GM23338 (cell line): ENCODE measurements around the gene ANKRD6. TPM values are rescaled to one million over a fixed set of nuclear protein-coding genes. Genes with fewer than 3 reads are reported as not detected.

Experiments
- ATAC-seq: fragments of 200-7000 bp; cut with Tn5 transposase; 3 replicates; pipeline ENCODE4 v1.9.1; 2020
- DNase-seq: peaks from one replicate; pipeline ENCODE4 v3.0.0-alpha.2; 2015; ENCODE audit warnings: low spot score
- H2AFZ ChIP-seq: fragments of 200-600 bp; sonication (generic); 2 replicates; pipeline ENCODE4 v1.8.0; 2016; ENCODE audit warnings: antibody characterized with exemption, mild to moderate bottlenecking, moderate library complexity
- H3F3A ChIP-seq: fragments of 200-600 bp; sonication (generic); replicated peaks from 2 replicates; pipeline ENCODE4 v1.8.0; 2017; ENCODE audit warnings: antibody characterized with exemption, mixed run types, low read depth
- H3K27ac ChIP-seq: fragments of 200-600 bp; sonication (generic); 2 replicates; pipeline ENCODE4 v1.6.1; 2016; ENCODE audit warnings: low read depth
- H3K27me3 ChIP-seq: fragments of 200-600 bp; sonication (generic); 2 replicates; pipeline ENCODE4 v1.8.0; 2016; ENCODE audit warnings: mild to moderate bottlenecking, mixed run types, moderate library complexity; ENCODE audit not compliant: insufficient read depth
- H3K36me3 ChIP-seq: fragments of 200-600 bp; sonication (generic); 2 replicates; pipeline ENCODE4 v1.8.0; 2016; ENCODE audit warnings: mild to moderate bottlenecking; ENCODE audit not compliant: insufficient read depth
- H3K4me1 ChIP-seq: fragments of 200-600 bp; sonication (generic); 2 replicates; pipeline ENCODE4 v1.8.0; 2016; ENCODE audit warnings: mild to moderate bottlenecking, moderate library complexity; ENCODE audit not compliant: insufficient read depth
- H3K4me2 ChIP-seq: fragments of 200-600 bp; sonication (generic); 2 replicates; pipeline ENCODE4 v1.7.1; 2017; ENCODE audit warnings: mixed run types
- H3K4me3 ChIP-seq: fragments of 200-600 bp; sonication (generic); 2 replicates; pipeline ENCODE4 v1.6.1; 2016; ENCODE audit warnings: mixed run types
- H3K79me2 ChIP-seq: fragments of 200-600 bp; sonication (generic); replicated peaks from 2 replicates; pipeline ENCODE4 v1.8.0; 2017; ENCODE audit warnings: mild to moderate bottlenecking; ENCODE audit not compliant: insufficient read depth
- H3K9me2 ChIP-seq: fragments of 200-600 bp; sonication (generic); 2 replicates; pipeline ENCODE4 v1.8.0; 2017; ENCODE audit not compliant: insufficient read depth
- H4K20me1 ChIP-seq: fragments of 200-600 bp; sonication (generic); replicated peaks from 2 replicates; pipeline ENCODE4 v1.8.0; 2017; ENCODE audit warnings: mild to moderate bottlenecking; ENCODE audit not compliant: insufficient read depth
- H3K27ac Mint-ChIP-seq: 2 replicates; pipeline ENCODE4 v1.8.0; 2020; ENCODE audit warnings: inconsistent platforms, mild to moderate bottlenecking, moderate library complexity, mixed read lengths
- H3K27me3 Mint-ChIP-seq: 3 replicates; pipeline ENCODE4 v1.8.0; 2022; ENCODE audit warnings: low read depth, mild to moderate bottlenecking, moderate library complexity, mixed read lengths, inconsistent platforms; ENCODE audit not compliant: insufficient read depth, poor library complexity
- H3K36me3 Mint-ChIP-seq: 3 replicates; pipeline ENCODE4 v1.8.0; 2021; ENCODE audit warnings: low read depth, mild to moderate bottlenecking, inconsistent platforms, moderate library complexity, mixed read lengths
- H3K4me1 Mint-ChIP-seq: 3 replicates; pipeline ENCODE4 v1.8.0; 2020; ENCODE audit warnings: mild to moderate bottlenecking, inconsistent platforms, mixed read lengths
- H3K4me3 Mint-ChIP-seq: 3 replicates; pipeline ENCODE4 v1.8.0; 2021; ENCODE audit warnings: moderate library complexity, mild to moderate bottlenecking, inconsistent platforms, mixed read lengths
- H3K9me3 Mint-ChIP-seq: 3 replicates; pipeline ENCODE4 v1.8.0; 2020; ENCODE audit warnings: moderate library complexity, mild to moderate bottlenecking, inconsistent platforms, mixed read lengths
- CREB1 ChIP-seq: fragments of 250-450 bp; sonication (Bioruptor Pico); IDR thresholded peaks from 2 replicates; pipeline ENCODE4 v1.5.0; 2020; ENCODE audit warnings: low read depth, mild to moderate bottlenecking, moderate library complexity
- EZH2 ChIP-seq: fragments of 200-600 bp; sonication (generic); IDR thresholded peaks from one replicate; pipeline ENCODE4 v1.8.0; 2017; ENCODE audit warnings: antibody characterized with exemption, mild to moderate bottlenecking, low read depth; ENCODE audit not compliant: unreplicated experiment
- EZH2phosphoT487 ChIP-seq: fragments of 200-600 bp; sonication (generic); IDR thresholded peaks from one replicate; pipeline ENCODE4 v1.8.1; 2018; ENCODE audit warnings: antibody characterized with exemption; ENCODE audit not compliant: unreplicated experiment
- JUNB ChIP-seq: IDR thresholded peaks from one replicate; pipeline ENCODE4 v1.6.1; 2016; ENCODE audit warnings: antibody characterized with exemption; ENCODE audit not compliant: unreplicated experiment
- NANOG ChIP-seq: IDR thresholded peaks from 2 replicates; pipeline ENCODE4 v1.6.1; 2016; ENCODE audit warnings: antibody characterized with exemption, borderline replicate concordance
- POLR2AphosphoS5 ChIP-seq: IDR thresholded peaks from 2 replicates; pipeline ENCODE4 v1.6.1; 2016; ENCODE audit warnings: antibody characterized with exemption, low read depth
- STAT1 ChIP-seq: IDR thresholded peaks from one replicate; pipeline ENCODE4 v1.6.1; 2016; ENCODE audit warnings: antibody characterized with exemption; ENCODE audit not compliant: unreplicated experiment
- ZNF114 ChIP-seq: fragments of 250-450 bp; sonication (Bioruptor Pico); IDR thresholded peaks from 2 replicates; pipeline ENCODE4 v1.5.0; 2020; ENCODE audit warnings: mild to moderate bottlenecking, moderate library complexity
- ZNF331 ChIP-seq: fragments of 250-450 bp; sonication (Bioruptor Pico); IDR thresholded peaks from 2 replicates; pipeline ENCODE4 v1.5.0; 2020; ENCODE audit warnings: low read depth, mild to moderate bottlenecking, moderate library complexity
- polyA plus RNA-seq: library from polyadenylated mRNA; unstranded; fragments of >200 nt; fragmentation: Nextera tagmentation; extraction: Ambion mirVana; gene quantifications from 2 replicates; pipeline ENCODE4 v1.2.1, GENCODE V29; 2016
- total RNA-seq: library from RNA; depleted of rRNA; stranded (reverse); fragments of >200 nt; shearing (Covaris generic); gene quantifications from 2 replicates; pipeline ENCODE4 v1.2.3, GENCODE V29; 2014
- TF ChIP-seq, protein P1 (sequence below): IDR thresholded peaks from one replicate; pipeline ENCODE4 v1.6.1; 2018; ENCODE audit warnings: antibody characterized with exemption; ENCODE audit not compliant: unreplicated experiment
- TF ChIP-seq, protein P2 (sequence below), 2 experiments: fragments of 200-600 bp in 1 of 2; sonication (generic) in 1 of 2; conservative IDR thresholded peaks; 2 replicates each; pipeline versions ENCODE4 v1.5.1 to v1.6.1; 2016 to 2017; ENCODE audit warnings: antibody characterized with exemption in 2 of 2, low read depth in 2 of 2, mild to moderate bottlenecking in 2 of 2, moderate library complexity in 1 of 2

The ANKRD6 gene
- total and polyA plus RNA-seq, 2 experiments from 2014 or later, result 3.2 to 9.2 TPM

DNA sequence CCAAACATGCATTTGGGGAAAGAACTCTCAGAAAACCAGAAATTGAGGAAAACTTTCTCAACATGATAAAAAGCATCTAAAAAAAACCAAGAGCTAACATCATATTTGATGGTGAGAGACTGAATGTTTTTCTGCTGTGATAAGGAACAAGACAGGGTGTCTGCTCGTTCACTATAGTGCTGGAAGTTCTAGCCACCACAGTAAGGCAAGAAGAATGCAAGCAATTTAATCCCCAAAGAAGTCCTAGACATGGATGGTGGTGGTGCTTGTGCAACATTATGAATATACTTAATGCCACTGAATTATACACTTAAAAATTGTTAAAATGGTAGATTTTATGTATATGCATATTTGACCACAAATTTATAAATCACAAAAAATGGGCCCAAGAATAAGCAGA lies 152.2 kb downstream of the ANKRD6 start:
- Mint-ChIP-seq H3K27ac (no peak overlapping the region), H3K4me1 (peaks cover 28% of the 10 kb centered on the region), H3K36me3 (no peaks in the 10 kb centered on the region), H3K4me3 (no peak overlapping the region), H3K27me3 (peaks cover 5% of the 10 kb centered on the region), H3K9me3 (no peaks in the 10 kb centered on the region)
- DNase-seq, result no peak
- Histone ChIP-seq H3K4me2 (no peak overlapping the region), H3K4me3 (no peak overlapping the region), H4K20me1 (no peaks in the 10 kb centered on the region), H3K27me3 (no peaks in the 10 kb centered on the region), H2AFZ (no peak overlapping the region), H3K4me1 (peaks cover 10% of the 10 kb centered on the region; the same call in 1 of the 2 replicates), H3K36me3 (no peaks in the 10 kb centered on the region), H3F3A (no peaks in the 10 kb centered on the region), H3K9me2 (no peaks in the 10 kb centered on the region), H3K79me2 (no peaks in the 10 kb centered on the region), H3K27ac (no peak overlapping the region)
- TF ChIP-seq, protein P1, sequence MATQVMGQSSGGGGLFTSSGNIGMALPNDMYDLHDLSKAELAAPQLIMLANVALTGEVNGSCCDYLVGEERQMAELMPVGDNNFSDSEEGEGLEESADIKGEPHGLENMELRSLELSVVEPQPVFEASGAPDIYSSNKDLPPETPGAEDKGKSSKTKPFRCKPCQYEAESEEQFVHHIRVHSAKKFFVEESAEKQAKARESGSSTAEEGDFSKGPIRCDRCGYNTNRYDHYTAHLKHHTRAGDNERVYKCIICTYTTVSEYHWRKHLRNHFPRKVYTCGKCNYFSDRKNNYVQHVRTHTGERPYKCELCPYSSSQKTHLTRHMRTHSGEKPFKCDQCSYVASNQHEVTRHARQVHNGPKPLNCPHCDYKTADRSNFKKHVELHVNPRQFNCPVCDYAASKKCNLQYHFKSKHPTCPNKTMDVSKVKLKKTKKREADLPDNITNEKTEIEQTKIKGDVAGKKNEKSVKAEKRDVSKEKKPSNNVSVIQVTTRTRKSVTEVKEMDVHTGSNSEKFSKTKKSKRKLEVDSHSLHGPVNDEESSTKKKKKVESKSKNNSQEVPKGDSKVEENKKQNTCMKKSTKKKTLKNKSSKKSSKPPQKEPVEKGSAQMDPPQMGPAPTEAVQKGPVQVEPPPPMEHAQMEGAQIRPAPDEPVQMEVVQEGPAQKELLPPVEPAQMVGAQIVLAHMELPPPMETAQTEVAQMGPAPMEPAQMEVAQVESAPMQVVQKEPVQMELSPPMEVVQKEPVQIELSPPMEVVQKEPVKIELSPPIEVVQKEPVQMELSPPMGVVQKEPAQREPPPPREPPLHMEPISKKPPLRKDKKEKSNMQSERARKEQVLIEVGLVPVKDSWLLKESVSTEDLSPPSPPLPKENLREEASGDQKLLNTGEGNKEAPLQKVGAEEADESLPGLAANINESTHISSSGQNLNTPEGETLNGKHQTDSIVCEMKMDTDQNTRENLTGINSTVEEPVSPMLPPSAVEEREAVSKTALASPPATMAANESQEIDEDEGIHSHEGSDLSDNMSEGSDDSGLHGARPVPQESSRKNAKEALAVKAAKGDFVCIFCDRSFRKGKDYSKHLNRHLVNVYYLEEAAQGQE, result no peak
- TF ChIP-seq STAT1 (no peak), NANOG (no peak), CREB1 (CRISPR knock-in tag) (no peak), JUNB (no peak), POLR2AphosphoS5 (no peak), EZH2phosphoT487 (no peak), EZH2 (no peak), ZNF331 (CRISPR knock-in tag) (no peak), ZNF114 (CRISPR knock-in tag) (no peak)
- no peak for ATAC-seq

DNA sequence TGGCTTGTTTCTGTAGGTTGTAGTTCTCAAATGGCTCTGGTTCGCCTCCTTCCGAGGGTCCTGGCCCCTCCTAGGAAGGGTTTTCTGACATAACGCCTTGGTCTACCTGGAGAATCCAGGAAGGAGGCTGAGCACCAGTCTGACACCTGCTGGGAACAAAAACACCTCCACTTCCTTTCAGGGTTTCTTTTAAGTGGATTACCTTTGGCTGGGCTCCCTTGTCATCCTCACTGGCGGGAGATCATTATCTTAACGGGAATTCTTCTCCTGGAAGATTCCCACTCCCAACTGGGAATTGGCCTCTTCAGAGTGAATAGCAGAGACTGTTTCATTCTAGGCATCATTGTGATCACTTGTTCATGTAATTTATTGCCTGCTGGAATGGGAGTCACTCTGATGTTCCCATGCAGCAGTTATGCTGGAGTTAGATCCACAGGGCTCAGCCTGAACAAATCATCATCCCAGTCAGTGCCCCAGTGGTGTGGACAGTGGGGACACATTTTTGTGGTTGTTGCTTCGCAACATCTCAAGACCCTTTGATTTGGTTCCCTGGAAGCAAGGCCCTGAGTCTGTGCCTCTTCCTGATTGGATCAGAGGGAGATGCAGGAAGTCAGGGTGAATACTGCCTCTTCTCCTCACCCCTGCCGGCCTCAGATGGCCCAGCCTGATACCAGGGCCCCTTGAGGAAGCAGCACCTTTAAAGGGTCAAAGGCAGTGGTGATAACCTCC lies 156.5 kb downstream of the ANKRD6 start:
- H3K79me2 ChIP-seq, result no peaks in the 10 kb centered on the region
- no peaks in the 10 kb centered on the region for H3K27me3 ChIP-seq
- Mint-ChIP-seq H3K4me1 (peaks cover 12% of the 10 kb centered on the region), H3K27me3 (peaks cover 2% of the 10 kb centered on the region), H3K9me3 (no peaks in the 10 kb centered on the region), H3K27ac (no peak overlapping the region), H3K36me3 (no peaks in the 10 kb centered on the region), H3K4me3 (no peak overlapping the region)
- no peak overlapping the region for H3K27ac ChIP-seq
- H4K20me1 ChIP-seq, result no peaks in the 10 kb centered on the region
- H3K9me2 ChIP-seq, result no peaks in the 10 kb centered on the region
- peaks cover 10% of the 10 kb centered on the region; the same call in 1 of the 2 replicates for H3K4me1 ChIP-seq
- peak; percentile 88 for ATAC-seq
- no peak overlapping the region for H2AFZ ChIP-seq
- H3K4me2 ChIP-seq, result 0 out of 2 replicates have a peak overlapping the region, but pooled peaks have one; percentile 20
- no peaks in the 10 kb centered on the region for H3F3A ChIP-seq
- no peaks in the 10 kb centered on the region for H3K36me3 ChIP-seq
- DNase-seq, result peak; percentile 63
- no peak overlapping the region for H3K4me3 ChIP-seq
- TF ChIP-seq, protein P2, sequence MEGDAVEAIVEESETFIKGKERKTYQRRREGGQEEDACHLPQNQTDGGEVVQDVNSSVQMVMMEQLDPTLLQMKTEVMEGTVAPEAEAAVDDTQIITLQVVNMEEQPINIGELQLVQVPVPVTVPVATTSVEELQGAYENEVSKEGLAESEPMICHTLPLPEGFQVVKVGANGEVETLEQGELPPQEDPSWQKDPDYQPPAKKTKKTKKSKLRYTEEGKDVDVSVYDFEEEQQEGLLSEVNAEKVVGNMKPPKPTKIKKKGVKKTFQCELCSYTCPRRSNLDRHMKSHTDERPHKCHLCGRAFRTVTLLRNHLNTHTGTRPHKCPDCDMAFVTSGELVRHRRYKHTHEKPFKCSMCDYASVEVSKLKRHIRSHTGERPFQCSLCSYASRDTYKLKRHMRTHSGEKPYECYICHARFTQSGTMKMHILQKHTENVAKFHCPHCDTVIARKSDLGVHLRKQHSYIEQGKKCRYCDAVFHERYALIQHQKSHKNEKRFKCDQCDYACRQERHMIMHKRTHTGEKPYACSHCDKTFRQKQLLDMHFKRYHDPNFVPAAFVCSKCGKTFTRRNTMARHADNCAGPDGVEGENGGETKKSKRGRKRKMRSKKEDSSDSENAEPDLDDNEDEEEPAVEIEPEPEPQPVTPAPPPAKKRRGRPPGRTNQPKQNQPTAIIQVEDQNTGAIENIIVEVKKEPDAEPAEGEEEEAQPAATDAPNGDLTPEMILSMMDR (conservative IDR thresholded peaks at IDR 0.05; ENCODE audit: low read depth in 2 of 2), result peak; percentile 12 to 48; a peak in 2 of 4 replicates
- no peak for TF ChIP-seq CREB1 (CRISPR knock-in tag)
